Measurements from ENCODE around the gene OR6Q1. TPM values are rescaled to one million over a fixed set of nuclear protein-coding genes. Genes with fewer than 3 reads are reported as not detected.

Gene OR6Q1
- total and polyA plus RNA-seq, 2 donors (not counting 1 experiment from before 2014, with no cell fraction given) = not detected

DNA sequence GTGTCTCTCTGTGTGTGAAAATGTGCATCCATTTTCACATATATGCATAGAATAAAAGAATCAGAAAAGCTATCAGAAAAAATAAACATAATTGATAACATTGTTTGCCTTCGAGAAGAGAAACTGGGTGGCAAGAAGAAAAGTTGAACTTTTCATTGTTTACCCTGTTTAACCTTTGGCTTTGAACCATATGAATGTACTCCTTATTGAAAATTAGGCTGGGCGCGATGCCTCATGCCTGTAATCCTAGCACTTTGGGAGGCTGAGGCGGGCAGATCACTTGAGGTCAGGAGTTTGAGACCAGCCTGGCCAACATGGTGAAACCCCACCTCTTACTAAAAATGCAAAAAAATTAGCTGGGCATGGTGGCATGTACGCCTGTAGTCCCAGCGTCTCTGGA is 19.0 kb upstream of the OR6Q1 start:
- Histone ChIP-seq H3K27ac (ENCODE audit: low read length in 2 of 2) (no peak overlapping the region), H2AFZ (ENCODE audit: insufficient read depth, low read depth, low read length, poor library complexity, severe bottlenecking) (no peak overlapping the region), H3K4me1 (ENCODE audit: control insufficient read depth in 2 of 2, insufficient read depth in 2 of 2, low read length in 2 of 2) (no peaks in the 10 kb centered on the region), H3K4me2 (replicated peaks; ENCODE audit: low read depth, low read length, poor library complexity, severe bottlenecking) (no peak overlapping the region), H3K9ac (ENCODE audit: low read length) (no peak overlapping the region), H3K36me3 (replicated peaks in 1 of 2; ENCODE audit: control extremely low read depth in 1 of 2, control insufficient read depth in 1 of 2, extremely low read depth in 1 of 2, insufficient read depth in 2 of 2, low read length in 1 of 2) (no peaks in the 10 kb centered on the region), H3K9me3 (ENCODE audit: control extremely low read depth in 1 of 3, control insufficient read depth in 2 of 3, insufficient read depth in 1 of 3, low read length in 2 of 3) (no peaks in the 10 kb centered on the region), H3K79me2 (ENCODE audit: control insufficient read depth, insufficient read depth, low read length) (no peaks in the 10 kb centered on the region), H3K4me3 (ENCODE audit: control extremely low read depth in 1 of 5, extremely low read depth in 1 of 5, insufficient read depth in 1 of 5, low read depth in 2 of 5, low read length in 4 of 5) (no peak overlapping the region), H3K27me3 (replicated peaks in 1 of 4; ENCODE audit: control extremely low read depth in 1 of 4, control insufficient read depth in 3 of 4, insufficient read depth in 4 of 4, low read length in 3 of 4) (no peaks in the 10 kb centered on the region), H4K20me1 (ENCODE audit: control insufficient read depth, insufficient read depth, low read length, poor library complexity, severe bottlenecking) (no peaks in the 10 kb centered on the region)
- no peak for ATAC-seq (ENCODE audit: low read depth)
- TF ChIP-seq EZH2 (IDR thresholded peaks at IDR 0.05; ENCODE audit: borderline replicate concordance, insufficient read depth, low read depth, low read length, poor library complexity, severe bottlenecking) = no peak
- TF ChIP-seq, protein P1, sequence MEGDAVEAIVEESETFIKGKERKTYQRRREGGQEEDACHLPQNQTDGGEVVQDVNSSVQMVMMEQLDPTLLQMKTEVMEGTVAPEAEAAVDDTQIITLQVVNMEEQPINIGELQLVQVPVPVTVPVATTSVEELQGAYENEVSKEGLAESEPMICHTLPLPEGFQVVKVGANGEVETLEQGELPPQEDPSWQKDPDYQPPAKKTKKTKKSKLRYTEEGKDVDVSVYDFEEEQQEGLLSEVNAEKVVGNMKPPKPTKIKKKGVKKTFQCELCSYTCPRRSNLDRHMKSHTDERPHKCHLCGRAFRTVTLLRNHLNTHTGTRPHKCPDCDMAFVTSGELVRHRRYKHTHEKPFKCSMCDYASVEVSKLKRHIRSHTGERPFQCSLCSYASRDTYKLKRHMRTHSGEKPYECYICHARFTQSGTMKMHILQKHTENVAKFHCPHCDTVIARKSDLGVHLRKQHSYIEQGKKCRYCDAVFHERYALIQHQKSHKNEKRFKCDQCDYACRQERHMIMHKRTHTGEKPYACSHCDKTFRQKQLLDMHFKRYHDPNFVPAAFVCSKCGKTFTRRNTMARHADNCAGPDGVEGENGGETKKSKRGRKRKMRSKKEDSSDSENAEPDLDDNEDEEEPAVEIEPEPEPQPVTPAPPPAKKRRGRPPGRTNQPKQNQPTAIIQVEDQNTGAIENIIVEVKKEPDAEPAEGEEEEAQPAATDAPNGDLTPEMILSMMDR (IDR thresholded peaks at IDR 0.05) = no peak
- Mint-ChIP-seq H3K27me3 (peaks cover 4% of the 10 kb centered on the region), H3K9me3 (ENCODE audit: insufficient read depth) (no peaks in the 10 kb centered on the region), H3K27ac (no peak overlapping the region), H3K4me3 (no peak overlapping the region), H3K4me1 (no peaks in the 10 kb centered on the region)
- WGBS (ENCODE audit: insufficient coverage) = 62% methylated on average over 3 of the region's 6 CpGs
- intact Hi-C loops (cut with micrococcal nuclease) = no loop called here
- DNase-seq = no peak
- CTCF ChIA-PET = no interaction called here
- POLR2A ChIA-PET = no interaction called here

DNA sequence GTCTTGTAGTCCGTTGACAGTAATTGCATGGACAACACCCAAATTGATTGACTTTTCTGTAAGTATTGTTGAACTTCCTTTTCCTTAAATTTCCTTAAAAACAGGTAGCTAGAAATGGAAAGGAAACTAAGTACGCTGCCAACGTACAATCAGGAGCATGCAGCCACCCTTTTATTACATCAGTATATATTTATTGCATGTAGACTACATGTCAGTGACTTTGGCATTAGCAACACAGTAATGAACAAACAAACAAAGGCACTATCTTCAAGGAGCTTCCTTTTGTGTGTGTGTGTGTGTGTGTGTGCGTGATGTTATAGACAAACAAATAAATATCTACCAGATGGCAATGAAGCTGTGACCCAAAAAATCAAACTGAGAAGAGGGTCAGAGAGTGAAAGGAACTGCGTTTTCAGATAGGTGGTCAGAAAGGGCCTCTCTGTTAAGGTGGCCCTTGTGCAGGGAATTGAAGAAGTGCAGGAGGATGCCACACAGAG is 7.3 kb upstream of the OR6Q1 start, which contains the start of gene OR9Q1:
OR9Q1 (plus strand) TSS at position 447 of the 497 bp plus-strand sequence. CDS start 155,564 bp downstream, outside the sequence.
- intact Hi-C loops (cut with micrococcal nuclease) = no loop called here
- Mint-ChIP-seq H3K4me3 (no peak within 1 kb of the TSS), H3K27ac (no peak within 1 kb of the TSS), H3K4me1 (no peaks in the 10 kb centered on the region), H3K9me3 (ENCODE audit: insufficient read depth) (no peaks in the 10 kb centered on the region), H3K27me3 (peaks cover 13% of the 10 kb centered on the region)
- ATAC-seq (ENCODE audit: low read depth) (no peak), DNase-seq (no peak)
- 90% methylated on average over 1 of the region's 5 CpGs for WGBS (ENCODE audit: insufficient coverage)
- no peaks in the 10 kb centered on the region for H3K4me1 ChIP-seq (ENCODE audit: control insufficient read depth in 2 of 2, insufficient read depth in 2 of 2, low read length in 2 of 2)
- no peak within 1 kb of the TSS for H2AFZ ChIP-seq (ENCODE audit: insufficient read depth, low read depth, low read length, poor library complexity, severe bottlenecking)
- H3K27ac ChIP-seq (ENCODE audit: low read length in 2 of 2) = no peak within 1 kb of the TSS
- H4K20me1 ChIP-seq (ENCODE audit: control insufficient read depth, insufficient read depth, low read length, poor library complexity, severe bottlenecking) = no peaks in the 10 kb centered on the region
- CTCF ChIA-PET = no interaction called here
- no peaks in the 10 kb centered on the region for H3K36me3 ChIP-seq (replicated peaks in 1 of 2; ENCODE audit: control extremely low read depth in 1 of 2, control insufficient read depth in 1 of 2, extremely low read depth in 1 of 2, insufficient read depth in 2 of 2, low read length in 1 of 2)
- H3K9me3 ChIP-seq (ENCODE audit: control extremely low read depth in 1 of 3, control insufficient read depth in 2 of 3, insufficient read depth in 1 of 3, low read length in 2 of 3) = peaks cover 0 to 2% (median 0%) of the 10 kb centered on the region in 3 donors
- H3K27me3 ChIP-seq (replicated peaks in 1 of 4; ENCODE audit: control extremely low read depth in 1 of 4, control insufficient read depth in 3 of 4, insufficient read depth in 4 of 4, low read length in 3 of 4) = no peaks in the 10 kb centered on the region
- H3K4me3 ChIP-seq (ENCODE audit: control extremely low read depth in 1 of 5, extremely low read depth in 1 of 5, insufficient read depth in 1 of 5, low read depth in 2 of 5, low read length in 4 of 5) = no peak within 1 kb of the TSS
- no peaks in the 10 kb centered on the region for H3K79me2 ChIP-seq (ENCODE audit: control insufficient read depth, insufficient read depth, low read length)
- no peak within 1 kb of the TSS for H3K9ac ChIP-seq (ENCODE audit: low read length)
- TF ChIP-seq, protein P1 (IDR thresholded peaks at IDR 0.05) = no peak
- no peak for TF ChIP-seq EZH2 (IDR thresholded peaks at IDR 0.05; ENCODE audit: borderline replicate concordance, insufficient read depth, low read depth, low read length, poor library complexity, severe bottlenecking)
- no peak within 1 kb of the TSS for H3K4me2 ChIP-seq (replicated peaks; ENCODE audit: low read depth, low read length, poor library complexity, severe bottlenecking)
- POLR2A ChIA-PET = no interaction called here
